Measurements from ENCODE around the gene PAK1.
"Not testable (repeated sequence)": the region's sequence is repeated elsewhere in the genome, so short reads cannot be mapped to it uniquely, and the experiment has no call there.

Gene PAK1

GRCh38 chr11:77383349-77383748 lies 90.5 kb downstream of the PAK1 start:
- H3K9me3 ChIP-seq (ENCODE audit: control insufficient read depth, low read length); H3K27me3 ChIP-seq (replicated peaks; ENCODE audit: control insufficient read depth, insufficient read depth, low read length); H3K9ac ChIP-seq (ENCODE audit: low read length); DNase-seq (ENCODE audit: low read depth); H3K4me3 ChIP-seq (ENCODE audit: low read length): not testable (repeated sequence)
- Histone ChIP-seq H3K36me3 (ENCODE audit: control insufficient read depth, insufficient read depth, low read length, severe bottlenecking) (peaks cover 10% of the 10 kb centered on the region), H3K4me1 (ENCODE audit: control insufficient read depth, insufficient read depth, low read length) (peaks cover 11% of the 10 kb centered on the region)

GRCh38 chr11:77381729-77382665 lies 91.9 kb downstream of the PAK1 start:
- DNase-seq (ENCODE audit: low read depth), result peak; percentile 71
- Histone ChIP-seq H3K9me3 (ENCODE audit: control insufficient read depth, low read length) (no peaks in the 10 kb centered on the region), H3K36me3 (ENCODE audit: control insufficient read depth, insufficient read depth, low read length, severe bottlenecking) (peaks cover 15% of the 10 kb centered on the region), H3K9ac (ENCODE audit: low read length) (no peak overlapping the region), H3K4me3 (ENCODE audit: low read length) (peak overlapping the region; percentile 25), H3K4me1 (ENCODE audit: control insufficient read depth, insufficient read depth, low read length) (peaks cover 11% of the 10 kb centered on the region), H3K27me3 (replicated peaks; ENCODE audit: control insufficient read depth, insufficient read depth, low read length) (no peaks in the 10 kb centered on the region)

- Histone ChIP-seq H3K9ac (ENCODE audit: low read length) (no peak overlapping the region), H3K36me3 (ENCODE audit: control insufficient read depth, insufficient read depth, low read length, severe bottlenecking) (peaks cover 15% of the 10 kb centered on the region), H3K27me3 (replicated peaks; ENCODE audit: control insufficient read depth, insufficient read depth, low read length) (no peaks in the 10 kb centered on the region), H3K4me1 (ENCODE audit: control insufficient read depth, insufficient read depth, low read length) (peaks cover 11% of the 10 kb centered on the region), H3K4me3 (ENCODE audit: low read length) (no peak overlapping the region), H3K9me3 (ENCODE audit: control insufficient read depth, low read length) (no peaks in the 10 kb centered on the region)
- DNase-seq (ENCODE audit: low read depth), result no peak
Observed at GRCh38 chr11:77379934-77380333, 94.0 kb downstream of the PAK1 start.

- no peaks in the 10 kb centered on the region for H3K27me3 ChIP-seq (replicated peaks; ENCODE audit: control insufficient read depth, insufficient read depth, low read length)
- no peak overlapping the region for H3K4me3 ChIP-seq (ENCODE audit: low read length)
- H3K4me1 ChIP-seq (ENCODE audit: control insufficient read depth, insufficient read depth, low read length), result peaks cover 11% of the 10 kb centered on the region
- no peak for DNase-seq (ENCODE audit: low read depth)
- no peaks in the 10 kb centered on the region for H3K9me3 ChIP-seq (ENCODE audit: control insufficient read depth, low read length)
- peaks cover 16% of the 10 kb centered on the region for H3K36me3 ChIP-seq (ENCODE audit: control insufficient read depth, insufficient read depth, low read length, severe bottlenecking)
- no peak overlapping the region for H3K9ac ChIP-seq (ENCODE audit: low read length)
Observed at GRCh38 chr11:77379253-77379652, 94.6 kb downstream of the PAK1 start.

GRCh38 chr11:77377734-77378133 lies 96.2 kb downstream of the PAK1 start:
- peaks cover 11% of the 10 kb centered on the region for H3K4me1 ChIP-seq (ENCODE audit: control insufficient read depth, insufficient read depth, low read length)
- no peaks in the 10 kb centered on the region for H3K27me3 ChIP-seq (replicated peaks; ENCODE audit: control insufficient read depth, insufficient read depth, low read length)
- no peak for DNase-seq (ENCODE audit: low read depth)
- H3K4me3 ChIP-seq (ENCODE audit: low read length), result no peak overlapping the region
- H3K36me3 ChIP-seq (ENCODE audit: control insufficient read depth, insufficient read depth, low read length, severe bottlenecking), result peaks cover 19% of the 10 kb centered on the region
- no peak overlapping the region for H3K9ac ChIP-seq (ENCODE audit: low read length)
- H3K9me3 ChIP-seq (ENCODE audit: control insufficient read depth, low read length), result no peaks in the 10 kb centered on the region

GRCh38 chr11:77375107-77375506 lies 98.8 kb downstream of the PAK1 start:
- Histone ChIP-seq H3K4me3 (ENCODE audit: low read length) (no peak overlapping the region), H3K27me3 (replicated peaks; ENCODE audit: control insufficient read depth, insufficient read depth, low read length) (no peaks in the 10 kb centered on the region), H3K9ac (ENCODE audit: low read length) (no peak overlapping the region), H3K36me3 (ENCODE audit: control insufficient read depth, insufficient read depth, low read length, severe bottlenecking) (peaks cover 22% of the 10 kb centered on the region), H3K9me3 (ENCODE audit: control insufficient read depth, low read length) (no peaks in the 10 kb centered on the region), H3K4me1 (ENCODE audit: control insufficient read depth, insufficient read depth, low read length) (no peaks in the 10 kb centered on the region)
- DNase-seq (ENCODE audit: low read depth), result peak; percentile 48

- no peaks in the 10 kb centered on the region for H3K4me1 ChIP-seq (ENCODE audit: control insufficient read depth, insufficient read depth, low read length)
- peaks cover 18% of the 10 kb centered on the region for H3K36me3 ChIP-seq (ENCODE audit: control insufficient read depth, insufficient read depth, low read length, severe bottlenecking)
- H3K4me3 ChIP-seq (ENCODE audit: low read length), result no peak overlapping the region
- DNase-seq (ENCODE audit: low read depth), result no peak
- no peaks in the 10 kb centered on the region for H3K27me3 ChIP-seq (replicated peaks; ENCODE audit: control insufficient read depth, insufficient read depth, low read length)
- no peaks in the 10 kb centered on the region for H3K9me3 ChIP-seq (ENCODE audit: control insufficient read depth, low read length)
- no peak overlapping the region for H3K9ac ChIP-seq (ENCODE audit: low read length)
Observed at GRCh38 chr11:77374611-77375031, 99.3 kb downstream of the PAK1 start.

- no peaks in the 10 kb centered on the region for H3K9me3 ChIP-seq (ENCODE audit: control insufficient read depth, low read length)
- H3K4me3 ChIP-seq (ENCODE audit: low read length), result no peak overlapping the region
- DNase-seq (ENCODE audit: low read depth), result no peak
- no peaks in the 10 kb centered on the region for H3K4me1 ChIP-seq (ENCODE audit: control insufficient read depth, insufficient read depth, low read length)
- H3K27me3 ChIP-seq (replicated peaks; ENCODE audit: control insufficient read depth, insufficient read depth, low read length), result no peaks in the 10 kb centered on the region
- no peak overlapping the region for H3K9ac ChIP-seq (ENCODE audit: low read length)
- H3K36me3 ChIP-seq (ENCODE audit: control insufficient read depth, insufficient read depth, low read length, severe bottlenecking), result peaks cover 17% of the 10 kb centered on the region
Observed at GRCh38 chr11:77374108-77374507, 99.8 kb downstream of the PAK1 start.

GRCh38 chr11:77372726-77373125 lies 101.2 kb downstream of the PAK1 start:
- peaks cover 7% of the 10 kb centered on the region for H3K36me3 ChIP-seq (ENCODE audit: control insufficient read depth, insufficient read depth, low read length, severe bottlenecking)
- no peaks in the 10 kb centered on the region for H3K9me3 ChIP-seq (ENCODE audit: control insufficient read depth, low read length)
- no peak overlapping the region for H3K4me3 ChIP-seq (ENCODE audit: low read length)
- no peak for DNase-seq (ENCODE audit: low read depth)
- H3K9ac ChIP-seq (ENCODE audit: low read length), result no peak overlapping the region
- H3K4me1 ChIP-seq (ENCODE audit: control insufficient read depth, insufficient read depth, low read length), result no peaks in the 10 kb centered on the region
- H3K27me3 ChIP-seq (replicated peaks; ENCODE audit: control insufficient read depth, insufficient read depth, low read length), result no peaks in the 10 kb centered on the region

GRCh38 chr11:77371646-77372045 lies 102.2 kb downstream of the PAK1 start:
- Histone ChIP-seq H3K9ac (ENCODE audit: low read length) (no peak overlapping the region), H3K27me3 (replicated peaks; ENCODE audit: control insufficient read depth, insufficient read depth, low read length) (no peaks in the 10 kb centered on the region), H3K4me1 (ENCODE audit: control insufficient read depth, insufficient read depth, low read length) (no peaks in the 10 kb centered on the region), H3K9me3 (ENCODE audit: control insufficient read depth, low read length) (no peaks in the 10 kb centered on the region), H3K4me3 (ENCODE audit: low read length) (no peak overlapping the region), H3K36me3 (ENCODE audit: control insufficient read depth, insufficient read depth, low read length, severe bottlenecking) (peaks cover 6% of the 10 kb centered on the region)
- no peak for DNase-seq (ENCODE audit: low read depth)

- no peak for DNase-seq (ENCODE audit: low read depth)
- Histone ChIP-seq H3K36me3 (ENCODE audit: control insufficient read depth, insufficient read depth, low read length, severe bottlenecking) (peaks cover 6% of the 10 kb centered on the region), H3K4me3 (ENCODE audit: low read length) (no peak overlapping the region), H3K4me1 (ENCODE audit: control insufficient read depth, insufficient read depth, low read length) (no peaks in the 10 kb centered on the region), H3K9me3 (ENCODE audit: control insufficient read depth, low read length) (peaks cover 3% of the 10 kb centered on the region), H3K9ac (ENCODE audit: low read length) (no peak overlapping the region), H3K27me3 (replicated peaks; ENCODE audit: control insufficient read depth, insufficient read depth, low read length) (no peaks in the 10 kb centered on the region)
Observed at GRCh38 chr11:77370217-77370616, 103.7 kb downstream of the PAK1 start.
